ENCODE results near the gene MED14.
"Not testable (repeated sequence)": the region's sequence is repeated elsewhere in the genome, so short reads cannot be mapped to it uniquely, and the experiment has no call there.

Gene MED14

GRCh38 chrX:40735325-40736169 is at the start of gene MED14:
Gene MED14 (minus strand): TSS chrX:40735542. CDS start chrX:40735412, 130 bp downstream.
- DNase-seq, result peak; percentile 81

- DNase-seq, result no peak
Observed at GRCh38 chrX:40784516-40785151, 49.3 kb upstream of the MED14 start.

GRCh38 chrX:40782644-40783259 is 47.4 kb upstream of the MED14 start:
- DNase-seq, result not testable (repeated sequence)

- DNase-seq, result no peak
Observed at GRCh38 chrX:40780951-40781350, 45.6 kb upstream of the MED14 start.

GRCh38 chrX:40780082-40780481 is 44.7 kb upstream of the MED14 start:
- no peak for DNase-seq

- no peak for DNase-seq
Observed at GRCh38 chrX:40778861-40779575, 43.7 kb upstream of the MED14 start.

- DNase-seq, result peak; percentile 56
Observed at GRCh38 chrX:40773809-40774208, 38.5 kb upstream of the MED14 start.

- DNase-seq, result no peak
Observed at GRCh38 chrX:40773188-40773587, 37.8 kb upstream of the MED14 start.

- peak; percentile 60 for DNase-seq
Observed at GRCh38 chrX:40772290-40772689, 36.9 kb upstream of the MED14 start.

- DNase-seq, result no peak
Observed at GRCh38 chrX:40761762-40762161, 26.4 kb upstream of the MED14 start.

GRCh38 chrX:40759374-40759773 is 24.0 kb upstream of the MED14 start:
- DNase-seq, result no peak

- DNase-seq, result no peak
Observed at GRCh38 chrX:40757058-40757457, 21.7 kb upstream of the MED14 start.

GRCh38 chrX:40755291-40756249 is 20.2 kb upstream of the MED14 start:
- no peak for DNase-seq

- peak; percentile 71 for DNase-seq
Observed at GRCh38 chrX:40749681-40750494, 14.5 kb upstream of the MED14 start.

GRCh38 chrX:40748977-40749376 is 13.6 kb upstream of the MED14 start:
- DNase-seq, result peak; percentile 66

GRCh38 chrX:40746521-40746920 is 11.2 kb upstream of the MED14 start:
- DNase-seq, result no peak

GRCh38 chrX:40736170-40736505 is 796 bp upstream of the MED14 start:
- no peak for DNase-seq

GRCh38 chrX:40734971-40735324 is 394 bp downstream of the MED14 start:
- DNase-seq, result peak; percentile 1

GRCh38 chrX:40733706-40734105 is 1.6 kb downstream of the MED14 start:
- no peak for DNase-seq

GRCh38 chrX:40732499-40732898 is 2.8 kb downstream of the MED14 start:
- DNase-seq, result not testable (repeated sequence)

Measured in inflammatory macrophage treated with lipopolysaccharide for 4 hours (primary cell).